SU-DHL-6 (cell line): Measurements from ENCODE around the gene BANK1.

Experiments used
- CTCF ChIP-seq: fragments of 200-600 bp; sonication (generic); IDR thresholded peaks from one replicate; pipeline ENCODE4 v1.5.1; 2017; ENCODE audit warnings: antibody characterized with exemption, mild to moderate bottlenecking, low read length, moderate library complexity; ENCODE audit not compliant: insufficient read depth, poor library complexity, severe bottlenecking
- EZH2phosphoT487 ChIP-seq: fragments of 200-600 bp; sonication (generic), shearing (Covaris generic); conservative IDR thresholded peaks from 2 replicates; pipeline ENCODE4 v1.6.1; 2018; ENCODE audit warnings: mild to moderate bottlenecking, antibody characterized with exemption, low read length, moderate library complexity, mixed read lengths

GRCh38 chr4:101948951-101949350, 158.4 kb downstream of the BANK1 start:
- TF ChIP-seq CTCF = no peak
- no peak for TF ChIP-seq EZH2phosphoT487
